ENCODE measurements around the gene NDOR1.

The NDOR1 gene

DNA sequence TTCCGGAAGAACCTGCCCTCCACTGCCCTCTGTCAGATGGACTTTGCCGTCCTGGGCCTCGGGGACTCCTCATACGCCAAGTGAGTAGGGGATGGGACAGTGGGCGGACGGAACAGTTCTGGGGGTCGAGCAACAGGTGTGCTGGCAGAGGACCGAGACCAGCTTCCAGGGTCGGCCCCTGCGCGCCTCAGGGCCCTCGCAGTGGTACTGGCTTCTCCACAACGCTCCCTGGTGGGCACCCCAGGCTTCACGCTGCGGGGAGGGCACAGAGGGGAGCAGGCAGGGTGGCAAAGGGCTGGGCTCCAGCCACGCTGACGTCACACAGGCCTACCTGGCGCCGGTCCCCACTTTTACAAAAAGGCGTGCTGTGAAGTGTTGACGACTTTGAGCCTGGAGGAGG, 7.0 kb downstream of the NDOR1 start:
- Histone ChIP-seq H3K36me3 (ENCODE audit: insufficient read depth, low read length) (peaks cover 13% of the 10 kb centered on the region), H3K79me2 (ENCODE audit: insufficient read depth, low read length) (no peaks in the 10 kb centered on the region), H3F3A (ENCODE audit: insufficient read depth, low read length) (no peaks in the 10 kb centered on the region), H3K4me2 (ENCODE audit: low read length) (peak overlapping the region; percentile 51; the same call in 1 of the 2 replicates), H3K9me3 (ENCODE audit: low read length) (no peaks in the 10 kb centered on the region), H2AFZ (ENCODE audit: low read length) (no peak overlapping the region), H3K9me2 (ENCODE audit: low read depth, low read length) (no peaks in the 10 kb centered on the region), H3K9ac (ENCODE audit: low read length) (no peak overlapping the region), H3K27me3 (ENCODE audit: insufficient read depth, low read length) (no peaks in the 10 kb centered on the region), H3K4me1 (ENCODE audit: insufficient read depth, low read length, severe bottlenecking) (peaks cover 20% of the 10 kb centered on the region), H3K4me3 (ENCODE audit: low read depth, low read length, poor library complexity, severe bottlenecking) (peak overlapping the region; percentile 29), H3K27ac (ENCODE audit: low read depth, low read length, poor library complexity, severe bottlenecking) (no peak overlapping the region), H4K20me1 (ENCODE audit: insufficient read depth, low read length) (no peaks in the 10 kb centered on the region)
- no peak for TF ChIP-seq EZH2 (IDR thresholded peaks at IDR 0.05; ENCODE audit: borderline replicate concordance, low read length)
- TF ChIP-seq, protein P1, sequence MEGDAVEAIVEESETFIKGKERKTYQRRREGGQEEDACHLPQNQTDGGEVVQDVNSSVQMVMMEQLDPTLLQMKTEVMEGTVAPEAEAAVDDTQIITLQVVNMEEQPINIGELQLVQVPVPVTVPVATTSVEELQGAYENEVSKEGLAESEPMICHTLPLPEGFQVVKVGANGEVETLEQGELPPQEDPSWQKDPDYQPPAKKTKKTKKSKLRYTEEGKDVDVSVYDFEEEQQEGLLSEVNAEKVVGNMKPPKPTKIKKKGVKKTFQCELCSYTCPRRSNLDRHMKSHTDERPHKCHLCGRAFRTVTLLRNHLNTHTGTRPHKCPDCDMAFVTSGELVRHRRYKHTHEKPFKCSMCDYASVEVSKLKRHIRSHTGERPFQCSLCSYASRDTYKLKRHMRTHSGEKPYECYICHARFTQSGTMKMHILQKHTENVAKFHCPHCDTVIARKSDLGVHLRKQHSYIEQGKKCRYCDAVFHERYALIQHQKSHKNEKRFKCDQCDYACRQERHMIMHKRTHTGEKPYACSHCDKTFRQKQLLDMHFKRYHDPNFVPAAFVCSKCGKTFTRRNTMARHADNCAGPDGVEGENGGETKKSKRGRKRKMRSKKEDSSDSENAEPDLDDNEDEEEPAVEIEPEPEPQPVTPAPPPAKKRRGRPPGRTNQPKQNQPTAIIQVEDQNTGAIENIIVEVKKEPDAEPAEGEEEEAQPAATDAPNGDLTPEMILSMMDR (IDR thresholded peaks at IDR 0.05; ENCODE audit: low read length): peak; percentile 36; the same call in 1 of the 2 replicates

DNA sequence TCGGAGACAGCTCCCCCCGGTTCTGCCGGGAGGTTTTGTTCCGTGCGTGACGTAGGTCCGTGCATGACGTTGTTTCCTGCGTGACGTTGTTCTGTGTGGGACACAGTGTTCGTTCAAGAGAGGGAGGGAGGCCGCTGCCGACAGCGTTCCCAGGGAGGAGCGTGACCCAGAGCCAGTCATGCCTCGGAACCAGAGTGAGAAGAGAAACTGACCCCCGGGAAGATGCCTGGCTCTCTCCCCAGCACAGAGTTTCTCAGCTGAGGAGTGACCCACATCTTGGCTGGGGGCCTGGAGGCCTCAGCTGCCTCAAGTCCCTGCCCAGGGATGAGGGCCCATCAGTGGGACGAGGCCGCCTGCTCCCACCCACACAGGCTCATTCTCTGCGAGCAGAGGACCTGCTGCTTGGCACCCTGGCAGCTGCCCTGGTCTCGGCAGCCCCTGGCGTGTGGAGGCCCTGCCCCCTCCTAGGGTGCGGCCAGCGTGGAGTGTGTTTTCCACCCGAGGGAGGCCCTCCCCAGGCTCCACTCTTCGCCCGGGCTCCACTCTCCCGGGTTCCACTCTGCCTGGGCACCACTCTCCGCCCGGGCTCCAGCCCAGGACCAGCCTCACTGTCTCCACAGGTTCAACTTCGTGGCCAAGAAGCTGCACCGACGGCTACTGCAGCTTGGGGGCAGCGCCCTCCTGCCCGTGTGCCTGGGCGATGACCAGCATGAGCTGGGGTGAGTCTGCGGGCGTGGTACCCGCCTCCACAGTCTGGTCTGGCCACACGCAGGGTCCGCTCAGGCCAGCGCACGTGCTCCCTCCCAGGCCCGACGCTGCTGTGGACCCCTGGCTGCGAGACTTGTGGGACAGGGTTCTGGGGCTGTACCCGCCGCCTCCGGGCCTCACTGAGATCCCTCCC, 7.9 kb downstream of the NDOR1 start:
- Histone ChIP-seq H3K4me1 (ENCODE audit: insufficient read depth, low read length, severe bottlenecking) (peaks cover 20% of the 10 kb centered on the region), H4K20me1 (ENCODE audit: insufficient read depth, low read length) (no peaks in the 10 kb centered on the region), H3F3A (ENCODE audit: insufficient read depth, low read length) (no peaks in the 10 kb centered on the region), H3K9ac (ENCODE audit: low read length) (peak overlapping the region; percentile 36; the same call in 1 of the 2 replicates), H3K36me3 (ENCODE audit: insufficient read depth, low read length) (peaks cover 11% of the 10 kb centered on the region), H3K27me3 (ENCODE audit: insufficient read depth, low read length) (no peaks in the 10 kb centered on the region), H3K4me3 (ENCODE audit: low read depth, low read length, poor library complexity, severe bottlenecking) (peak overlapping the region; percentile 29), H3K79me2 (ENCODE audit: insufficient read depth, low read length) (no peaks in the 10 kb centered on the region), H3K4me2 (ENCODE audit: low read length) (peak overlapping the region; percentile 51), H3K9me2 (ENCODE audit: low read depth, low read length) (no peaks in the 10 kb centered on the region), H3K9me3 (ENCODE audit: low read length) (no peaks in the 10 kb centered on the region), H2AFZ (ENCODE audit: low read length) (no peak overlapping the region), H3K27ac (ENCODE audit: low read depth, low read length, poor library complexity, severe bottlenecking) (no peak overlapping the region)
- TF ChIP-seq EZH2 (IDR thresholded peaks at IDR 0.05; ENCODE audit: borderline replicate concordance, low read length): no peak
- TF ChIP-seq, protein P1 (IDR thresholded peaks at IDR 0.05; ENCODE audit: low read length): no peak

DNA sequence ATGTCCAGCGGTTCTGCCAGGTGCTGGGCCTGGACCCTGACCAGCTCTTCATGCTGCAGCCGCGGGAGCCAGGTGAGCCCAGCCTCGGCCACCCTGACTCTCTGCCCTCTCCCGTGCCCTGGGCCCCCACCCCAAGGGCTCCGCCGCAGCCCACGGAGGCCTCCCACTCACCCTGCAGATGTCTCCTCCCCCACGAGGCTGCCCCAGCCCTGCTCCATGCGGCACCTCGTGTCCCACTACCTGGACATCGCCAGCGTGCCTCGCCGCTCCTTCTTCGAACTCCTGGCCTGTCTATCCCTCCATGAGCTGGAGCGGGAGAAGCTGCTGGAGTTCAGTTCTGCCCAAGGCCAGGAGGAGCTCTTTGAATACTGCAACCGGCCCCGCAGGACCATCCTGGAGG, 9.1 kb downstream of the NDOR1 start:
- peaks cover 20% of the 10 kb centered on the region for H3K4me1 ChIP-seq (ENCODE audit: insufficient read depth, low read length, severe bottlenecking)
- no peaks in the 10 kb centered on the region for H3K79me2 ChIP-seq (ENCODE audit: insufficient read depth, low read length)
- no peaks in the 10 kb centered on the region for H3K27me3 ChIP-seq (ENCODE audit: insufficient read depth, low read length)
- TF ChIP-seq, protein P1 (IDR thresholded peaks at IDR 0.05; ENCODE audit: low read length): no peak
- no peak overlapping the region for H3K4me2 ChIP-seq (ENCODE audit: low read length)
- H4K20me1 ChIP-seq (ENCODE audit: insufficient read depth, low read length): no peaks in the 10 kb centered on the region
- H3K9me2 ChIP-seq (ENCODE audit: low read depth, low read length): no peaks in the 10 kb centered on the region
- H3K27ac ChIP-seq (ENCODE audit: low read depth, low read length, poor library complexity, severe bottlenecking): no peak overlapping the region
- H2AFZ ChIP-seq (ENCODE audit: low read length): no peak overlapping the region
- no peaks in the 10 kb centered on the region for H3K9me3 ChIP-seq (ENCODE audit: low read length)
- peaks cover 12% of the 10 kb centered on the region; the same call in 1 of the 2 replicates for H3K36me3 ChIP-seq (ENCODE audit: insufficient read depth, low read length)
- no peak overlapping the region for H3K9ac ChIP-seq (ENCODE audit: low read length)
- no peaks in the 10 kb centered on the region for H3F3A ChIP-seq (ENCODE audit: insufficient read depth, low read length)
- no peak overlapping the region for H3K4me3 ChIP-seq (ENCODE audit: low read depth, low read length, poor library complexity, severe bottlenecking)

Measured in OCI-LY1 (cell line).